GM23338 (cell line): Measurements from ENCODE around the gene IDE. TPM values are rescaled to one million over a fixed set of nuclear protein-coding genes. Genes with fewer than 3 reads are reported as not detected.

ENCODE experiments used
- ATAC-seq: fragments of 200-7000 bp; cut with Tn5 transposase; 3 replicates; pipeline ENCODE4 v1.9.1; 2020
- DNase-seq: peaks from one replicate; pipeline ENCODE4 v3.0.0-alpha.2; 2015; ENCODE audit warnings: low spot score
- H2AFZ ChIP-seq: fragments of 200-600 bp; sonication (generic); 2 replicates; pipeline ENCODE4 v1.8.0; 2016; ENCODE audit warnings: antibody characterized with exemption, mild to moderate bottlenecking, moderate library complexity
- H3F3A ChIP-seq: fragments of 200-600 bp; sonication (generic); replicated peaks from 2 replicates; pipeline ENCODE4 v1.8.0; 2017; ENCODE audit warnings: antibody characterized with exemption, mixed run types, low read depth
- H3K27ac ChIP-seq: fragments of 200-600 bp; sonication (generic); 2 replicates; pipeline ENCODE4 v1.6.1; 2016; ENCODE audit warnings: low read depth
- H3K27me3 ChIP-seq: fragments of 200-600 bp; sonication (generic); 2 replicates; pipeline ENCODE4 v1.8.0; 2016; ENCODE audit warnings: mild to moderate bottlenecking, mixed run types, moderate library complexity; ENCODE audit not compliant: insufficient read depth
- H3K36me3 ChIP-seq: fragments of 200-600 bp; sonication (generic); 2 replicates; pipeline ENCODE4 v1.8.0; 2016; ENCODE audit warnings: mild to moderate bottlenecking; ENCODE audit not compliant: insufficient read depth
- H3K4me1 ChIP-seq: fragments of 200-600 bp; sonication (generic); 2 replicates; pipeline ENCODE4 v1.8.0; 2016; ENCODE audit warnings: mild to moderate bottlenecking, moderate library complexity; ENCODE audit not compliant: insufficient read depth
- H3K4me2 ChIP-seq: fragments of 200-600 bp; sonication (generic); 2 replicates; pipeline ENCODE4 v1.7.1; 2017; ENCODE audit warnings: mixed run types
- H3K4me3 ChIP-seq: fragments of 200-600 bp; sonication (generic); 2 replicates; pipeline ENCODE4 v1.6.1; 2016; ENCODE audit warnings: mixed run types
- H3K79me2 ChIP-seq: fragments of 200-600 bp; sonication (generic); replicated peaks from 2 replicates; pipeline ENCODE4 v1.8.0; 2017; ENCODE audit warnings: mild to moderate bottlenecking; ENCODE audit not compliant: insufficient read depth
- H3K9me2 ChIP-seq: fragments of 200-600 bp; sonication (generic); 2 replicates; pipeline ENCODE4 v1.8.0; 2017; ENCODE audit not compliant: insufficient read depth
- H4K20me1 ChIP-seq: fragments of 200-600 bp; sonication (generic); replicated peaks from 2 replicates; pipeline ENCODE4 v1.8.0; 2017; ENCODE audit warnings: mild to moderate bottlenecking; ENCODE audit not compliant: insufficient read depth
- H3K27ac Mint-ChIP-seq: 2 replicates; pipeline ENCODE4 v1.8.0; 2020; ENCODE audit warnings: inconsistent platforms, mild to moderate bottlenecking, moderate library complexity, mixed read lengths
- H3K27me3 Mint-ChIP-seq: 3 replicates; pipeline ENCODE4 v1.8.0; 2022; ENCODE audit warnings: low read depth, mild to moderate bottlenecking, moderate library complexity, mixed read lengths, inconsistent platforms; ENCODE audit not compliant: insufficient read depth, poor library complexity
- H3K36me3 Mint-ChIP-seq: 3 replicates; pipeline ENCODE4 v1.8.0; 2021; ENCODE audit warnings: low read depth, mild to moderate bottlenecking, inconsistent platforms, moderate library complexity, mixed read lengths
- H3K4me1 Mint-ChIP-seq: 3 replicates; pipeline ENCODE4 v1.8.0; 2020; ENCODE audit warnings: mild to moderate bottlenecking, inconsistent platforms, mixed read lengths
- H3K4me3 Mint-ChIP-seq: 3 replicates; pipeline ENCODE4 v1.8.0; 2021; ENCODE audit warnings: moderate library complexity, mild to moderate bottlenecking, inconsistent platforms, mixed read lengths
- H3K9me3 Mint-ChIP-seq: 3 replicates; pipeline ENCODE4 v1.8.0; 2020; ENCODE audit warnings: moderate library complexity, mild to moderate bottlenecking, inconsistent platforms, mixed read lengths
- CTCF ChIP-seq, 2 experiments: fragments of 200-600 bp in 1 of 2; sonication (generic) in 1 of 2; conservative IDR thresholded peaks; 2 replicates each; pipeline versions ENCODE4 v1.5.1 to v1.6.1; 2016 to 2017; ENCODE audit warnings: antibody characterized with exemption in 2 of 2, low read depth in 2 of 2, mild to moderate bottlenecking in 2 of 2, moderate library complexity in 1 of 2
- EZH2phosphoT487 ChIP-seq: fragments of 200-600 bp; sonication (generic); IDR thresholded peaks from one replicate; pipeline ENCODE4 v1.8.1; 2018; ENCODE audit warnings: antibody characterized with exemption; ENCODE audit not compliant: unreplicated experiment
- JUNB ChIP-seq: IDR thresholded peaks from one replicate; pipeline ENCODE4 v1.6.1; 2016; ENCODE audit warnings: antibody characterized with exemption; ENCODE audit not compliant: unreplicated experiment
- NANOG ChIP-seq: IDR thresholded peaks from 2 replicates; pipeline ENCODE4 v1.6.1; 2016; ENCODE audit warnings: antibody characterized with exemption, borderline replicate concordance
- POLR2AphosphoS5 ChIP-seq: IDR thresholded peaks from 2 replicates; pipeline ENCODE4 v1.6.1; 2016; ENCODE audit warnings: antibody characterized with exemption, low read depth
- REST ChIP-seq: IDR thresholded peaks from one replicate; pipeline ENCODE4 v1.6.1; 2018; ENCODE audit warnings: antibody characterized with exemption; ENCODE audit not compliant: unreplicated experiment
- STAT1 ChIP-seq: IDR thresholded peaks from one replicate; pipeline ENCODE4 v1.6.1; 2016; ENCODE audit warnings: antibody characterized with exemption; ENCODE audit not compliant: unreplicated experiment
- ZNF114 ChIP-seq: fragments of 250-450 bp; sonication (Bioruptor Pico); IDR thresholded peaks from 2 replicates; pipeline ENCODE4 v1.5.0; 2020; ENCODE audit warnings: mild to moderate bottlenecking, moderate library complexity
- ZNF462 ChIP-seq: fragments of 250-450 bp; sonication (Bioruptor Pico); IDR thresholded peaks from 2 replicates; pipeline ENCODE4 v1.5.0; 2020; ENCODE audit warnings: mild to moderate bottlenecking, moderate library complexity
- polyA plus RNA-seq: library from polyadenylated mRNA; unstranded; fragments of >200 nt; fragmentation: Nextera tagmentation; extraction: Ambion mirVana; gene quantifications from 2 replicates; pipeline ENCODE4 v1.2.1, GENCODE V29; 2016
- total RNA-seq: library from RNA; depleted of rRNA; stranded (reverse); fragments of >200 nt; shearing (Covaris generic); gene quantifications from 2 replicates; pipeline ENCODE4 v1.2.3, GENCODE V29; 2014
- TF ChIP-seq, protein P1 (sequence below): IDR thresholded peaks from 2 replicates; pipeline ENCODE4 v1.6.1; 2016; ENCODE audit warnings: antibody characterized with exemption

IDE gene
- total and polyA plus RNA-seq, 2 experiments from 2014 or later, result 12.9 to 36.3 TPM

DNA sequence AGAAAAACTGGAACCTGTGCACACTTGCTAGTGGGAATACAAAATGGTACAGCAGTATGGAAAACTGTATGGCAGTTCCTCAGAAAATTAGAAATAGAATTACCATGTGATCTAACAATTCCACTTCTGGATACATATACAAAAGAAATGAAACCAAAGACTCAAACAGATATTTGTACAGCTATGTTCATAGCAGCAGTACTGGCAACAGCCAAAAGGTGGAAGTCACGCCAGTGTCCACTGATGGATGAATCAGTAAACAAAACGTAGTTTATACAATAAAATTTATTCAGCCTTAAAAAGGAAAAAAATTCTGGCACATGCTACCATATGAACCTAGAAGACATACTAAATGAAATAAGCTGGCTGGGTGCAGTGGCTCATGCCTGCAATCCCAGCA lies 23.0 kb downstream of the IDE start:
- Histone ChIP-seq H3K36me3 (no peaks in the 10 kb centered on the region), H3K4me3 (no peak overlapping the region), H3K27me3 (no peaks in the 10 kb centered on the region), H3K4me2 (no peak overlapping the region), H3K4me1 (no peaks in the 10 kb centered on the region), H4K20me1 (peaks cover 10% of the 10 kb centered on the region), H3K79me2 (peaks cover 39% of the 10 kb centered on the region), H3K27ac (no peak overlapping the region), H3F3A (no peaks in the 10 kb centered on the region), H2AFZ (no peak overlapping the region), H3K9me2 (no peaks in the 10 kb centered on the region)
- TF ChIP-seq REST, result no peak
- Mint-ChIP-seq H3K9me3 (0 out of 3 replicates have a peak, but pooled peaks cover 7% of the 10 kb centered on the region), H3K4me3 (no peak overlapping the region), H3K27ac (no peak overlapping the region), H3K27me3 (no peaks in the 10 kb centered on the region), H3K4me1 (peaks cover 4% of the 10 kb centered on the region; the same call in 2 of the 3 replicates), H3K36me3 (peaks cover 29% of the 10 kb centered on the region)
- DNase-seq, result no peak
- no peak for ATAC-seq

DNA sequence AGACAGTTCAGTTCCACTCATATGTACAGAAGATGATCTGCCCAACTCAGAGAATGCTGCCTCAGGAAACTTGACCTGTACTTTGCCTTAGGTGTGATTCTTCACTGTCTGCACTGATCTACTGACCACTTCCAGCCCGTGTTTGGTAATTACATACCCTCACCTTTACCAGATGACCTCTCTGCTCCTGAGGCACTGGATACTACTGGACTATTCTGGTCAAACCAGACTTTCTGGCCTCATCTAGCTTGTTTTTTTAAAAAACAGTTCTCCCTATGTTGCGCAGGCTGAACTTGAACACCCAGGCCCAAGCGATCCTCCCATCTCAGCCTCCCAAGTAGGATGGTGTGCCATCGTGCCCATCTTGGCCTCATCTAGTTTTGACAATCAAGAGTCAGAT lies 26.2 kb downstream of the IDE start:
- DNase-seq, result no peak
- H3K4me3 ChIP-seq, result no peak overlapping the region
- no peaks in the 10 kb centered on the region for H3K9me2 ChIP-seq
- no peak overlapping the region for H3K4me2 ChIP-seq
- no peaks in the 10 kb centered on the region for H3K9me3 Mint-ChIP-seq
- H4K20me1 ChIP-seq, result peaks cover 10% of the 10 kb centered on the region; the same call in 1 of the 2 replicates
- H3F3A ChIP-seq, result no peaks in the 10 kb centered on the region
- no peaks in the 10 kb centered on the region for H3K27me3 Mint-ChIP-seq
- no peak overlapping the region for H2AFZ ChIP-seq
- no peak overlapping the region for H3K4me3 Mint-ChIP-seq
- no peaks in the 10 kb centered on the region for H3K27me3 ChIP-seq
- H3K4me1 ChIP-seq, result peaks cover 16% of the 10 kb centered on the region
- H3K4me1 Mint-ChIP-seq, result peaks cover 20% of the 10 kb centered on the region
- H3K27ac ChIP-seq, result no peak overlapping the region
- no peak overlapping the region for H3K27ac Mint-ChIP-seq
- peaks cover 4% of the 10 kb centered on the region; the same call in 2 of the 3 replicates for H3K36me3 Mint-ChIP-seq
- H3K79me2 ChIP-seq, result peaks cover 45% of the 10 kb centered on the region
- H3K36me3 ChIP-seq, result no peaks in the 10 kb centered on the region
- no peak for ATAC-seq
- TF ChIP-seq CTCF (conservative IDR thresholded peaks at IDR 0.05; ENCODE audit: low read depth in 2 of 2) (no peak), POLR2AphosphoS5 (no peak), JUNB (no peak), NANOG (no peak), ZNF462 (no peak), EZH2phosphoT487 (no peak), STAT1 (no peak), ZNF114 (CRISPR knock-in tag) (no peak)
- TF ChIP-seq, protein P1, sequence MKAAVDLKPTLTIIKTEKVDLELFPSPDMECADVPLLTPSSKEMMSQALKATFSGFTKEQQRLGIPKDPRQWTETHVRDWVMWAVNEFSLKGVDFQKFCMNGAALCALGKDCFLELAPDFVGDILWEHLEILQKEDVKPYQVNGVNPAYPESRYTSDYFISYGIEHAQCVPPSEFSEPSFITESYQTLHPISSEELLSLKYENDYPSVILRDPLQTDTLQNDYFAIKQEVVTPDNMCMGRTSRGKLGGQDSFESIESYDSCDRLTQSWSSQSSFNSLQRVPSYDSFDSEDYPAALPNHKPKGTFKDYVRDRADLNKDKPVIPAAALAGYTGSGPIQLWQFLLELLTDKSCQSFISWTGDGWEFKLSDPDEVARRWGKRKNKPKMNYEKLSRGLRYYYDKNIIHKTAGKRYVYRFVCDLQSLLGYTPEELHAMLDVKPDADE, result no peak
